ACC112 (cell line): ENCODE results near the gene BPTF.
"Not testable (repeated sequence)": the region's sequence is repeated elsewhere in the genome, so short reads cannot be mapped to it uniquely, and the experiment has no call there.

Source experiments
- H2AFZ ChIP-seq: fragments of 200-600 bp; sonication (generic); one replicate; pipeline ENCODE4 v1.6.0; 2017; ENCODE audit warnings: antibody characterized with exemption, low read length; ENCODE audit not compliant: unreplicated experiment
- H3K27ac ChIP-seq: fragments of 200-600 bp; sonication (generic); 2 replicates; pipeline ENCODE4 v1.5.1; 2014; ENCODE audit warnings: low read depth, mild to moderate bottlenecking, antibody characterized with exemption, low read length, moderate library complexity
- H3K27me3 ChIP-seq: fragments of 200-600 bp; sonication (generic); 2 replicates; pipeline ENCODE4 v1.6.1; 2014; ENCODE audit warnings: mild to moderate bottlenecking, antibody characterized with exemption, low read length, moderate library complexity, mixed read lengths; ENCODE audit not compliant: insufficient read depth
- H3K36me3 ChIP-seq: fragments of 200-600 bp; sonication (generic); 2 replicates; pipeline ENCODE4 v1.6.1; 2016; ENCODE audit warnings: mild to moderate bottlenecking, antibody characterized with exemption, low read length, moderate library complexity, mixed read lengths; ENCODE audit not compliant: insufficient read depth
- H3K4me1 ChIP-seq: fragments of 200-600 bp; sonication (generic); one replicate; pipeline ENCODE4 v1.6.1; 2016; ENCODE audit warnings: low read length, mixed read lengths; ENCODE audit not compliant: insufficient read depth, unreplicated experiment, control insufficient read depth
- H3K4me3 ChIP-seq: fragments of 200-600 bp; sonication (generic); 2 replicates; pipeline ENCODE4 v1.5.1; 2014; ENCODE audit warnings: mild to moderate bottlenecking, low read depth, low read length
- H3K79me2 ChIP-seq: fragments of 200-600 bp; sonication (generic); one replicate; pipeline ENCODE4 v1.6.0; 2016; ENCODE audit warnings: low read length; ENCODE audit not compliant: control insufficient read depth, unreplicated experiment, insufficient read depth

The BPTF gene

GRCh38 chr17:67836205-67836987 is 11.1 kb downstream of the BPTF start:
- peak overlapping the region; percentile 57 for H3K4me3 ChIP-seq
- no peaks in the 10 kb centered on the region for H3K27me3 ChIP-seq
- H2AFZ ChIP-seq: no peak overlapping the region
- peaks cover 24% of the 10 kb centered on the region for H3K4me1 ChIP-seq
- H3K27ac ChIP-seq: peak overlapping the region; percentile 75
- peaks cover 76% of the 10 kb centered on the region for H3K79me2 ChIP-seq
- H3K36me3 ChIP-seq: no peaks in the 10 kb centered on the region

GRCh38 chr17:67837965-67838364 is 12.7 kb downstream of the BPTF start:
- Histone ChIP-seq H3K36me3 (no peaks in the 10 kb centered on the region), H3K27ac (no peak overlapping the region), H3K4me1 (peaks cover 29% of the 10 kb centered on the region), H3K79me2 (peaks cover 81% of the 10 kb centered on the region), H3K4me3 (no peak overlapping the region), H2AFZ (no peak overlapping the region), H3K27me3 (no peaks in the 10 kb centered on the region)

GRCh38 chr17:67838538-67838937 is 13.2 kb downstream of the BPTF start:
- peaks cover 76% of the 10 kb centered on the region for H3K79me2 ChIP-seq
- no peak overlapping the region for H3K4me3 ChIP-seq
- H2AFZ ChIP-seq: no peak overlapping the region
- H3K4me1 ChIP-seq: peaks cover 29% of the 10 kb centered on the region
- no peaks in the 10 kb centered on the region for H3K36me3 ChIP-seq
- H3K27me3 ChIP-seq: no peaks in the 10 kb centered on the region
- no peak overlapping the region for H3K27ac ChIP-seq

GRCh38 chr17:67841992-67842391 is 16.7 kb downstream of the BPTF start:
- Histone ChIP-seq H3K27ac (no peak overlapping the region), H3K4me3 (no peak overlapping the region), H3K27me3 (no peaks in the 10 kb centered on the region), H3K36me3 (no peaks in the 10 kb centered on the region), H2AFZ (no peak overlapping the region), H3K4me1 (peaks cover 11% of the 10 kb centered on the region), H3K79me2 (peaks cover 65% of the 10 kb centered on the region)

GRCh38 chr17:67842648-67843047 is 17.3 kb downstream of the BPTF start:
- no peaks in the 10 kb centered on the region for H3K36me3 ChIP-seq
- peaks cover 5% of the 10 kb centered on the region for H3K4me1 ChIP-seq
- H3K79me2 ChIP-seq: peaks cover 60% of the 10 kb centered on the region
- H3K27ac ChIP-seq: no peak overlapping the region
- no peak overlapping the region for H3K4me3 ChIP-seq
- H3K27me3 ChIP-seq: no peaks in the 10 kb centered on the region
- H2AFZ ChIP-seq: no peak overlapping the region

GRCh38 chr17:67845374-67845773 is 20.1 kb downstream of the BPTF start:
- Histone ChIP-seq H3K36me3 (no peaks in the 10 kb centered on the region), H2AFZ (no peak overlapping the region), H3K27ac (no peak overlapping the region), H3K79me2 (peaks cover 57% of the 10 kb centered on the region), H3K27me3 (no peaks in the 10 kb centered on the region), H3K4me1 (peaks cover 5% of the 10 kb centered on the region), H3K4me3 (no peak overlapping the region)

- not testable (repeated sequence) for H3K4me3 ChIP-seq, H3K4me1 ChIP-seq, H3K27me3 ChIP-seq, H3K36me3 ChIP-seq, H3K27ac ChIP-seq, H2AFZ ChIP-seq
- H3K79me2 ChIP-seq: peaks cover 48% of the 10 kb centered on the region
Measured at GRCh38 chr17:67848189-67848588, 22.9 kb downstream of the BPTF start.

GRCh38 chr17:67848846-67849245 is 23.5 kb downstream of the BPTF start:
- H3K4me1 ChIP-seq, H2AFZ ChIP-seq, H3K36me3 ChIP-seq, H3K4me3 ChIP-seq, H3K27ac ChIP-seq, H3K27me3 ChIP-seq: not testable (repeated sequence)
- peaks cover 51% of the 10 kb centered on the region for H3K79me2 ChIP-seq

- peaks cover 61% of the 10 kb centered on the region for H3K79me2 ChIP-seq
- H3K27me3 ChIP-seq: no peaks in the 10 kb centered on the region
- H3K27ac ChIP-seq: no peak overlapping the region
- H3K4me3 ChIP-seq: no peak overlapping the region
- H3K36me3 ChIP-seq: peaks cover 15% of the 10 kb centered on the region
- H2AFZ ChIP-seq: no peak overlapping the region
- H3K4me1 ChIP-seq: no peaks in the 10 kb centered on the region
Measured at GRCh38 chr17:67850991-67851631, 25.8 kb downstream of the BPTF start.

GRCh38 chr17:67853703-67854102 is 28.4 kb downstream of the BPTF start:
- Histone ChIP-seq H3K27ac (no peak overlapping the region), H3K79me2 (peaks cover 59% of the 10 kb centered on the region), H3K27me3 (no peaks in the 10 kb centered on the region), H3K4me1 (no peaks in the 10 kb centered on the region), H3K4me3 (no peak overlapping the region), H2AFZ (no peak overlapping the region), H3K36me3 (peaks cover 15% of the 10 kb centered on the region)

GRCh38 chr17:67854378-67854777 is 29.1 kb downstream of the BPTF start:
- Histone ChIP-seq H3K4me1 (no peaks in the 10 kb centered on the region), H3K36me3 (peaks cover 15% of the 10 kb centered on the region), H2AFZ (no peak overlapping the region), H3K4me3 (no peak overlapping the region), H3K27ac (no peak overlapping the region), H3K27me3 (no peaks in the 10 kb centered on the region), H3K79me2 (peaks cover 57% of the 10 kb centered on the region)
